ENCODE data around the gene MORC3. TPM values are rescaled to one million over a fixed set of nuclear protein-coding genes. Genes with fewer than 3 reads are reported as not detected.
A peak's percentile ranks its signal among the peaks of the same experiment; 100 is the strongest.
"Not testable (repeated sequence)": the region's sequence is repeated elsewhere in the genome, so short reads cannot be mapped to it uniquely, and the experiment has no call there.

MORC3 gene
- polyA plus RNA-seq, 5 donors, result 36.0 to 56.4 (median 54.4) TPM

DNA sequence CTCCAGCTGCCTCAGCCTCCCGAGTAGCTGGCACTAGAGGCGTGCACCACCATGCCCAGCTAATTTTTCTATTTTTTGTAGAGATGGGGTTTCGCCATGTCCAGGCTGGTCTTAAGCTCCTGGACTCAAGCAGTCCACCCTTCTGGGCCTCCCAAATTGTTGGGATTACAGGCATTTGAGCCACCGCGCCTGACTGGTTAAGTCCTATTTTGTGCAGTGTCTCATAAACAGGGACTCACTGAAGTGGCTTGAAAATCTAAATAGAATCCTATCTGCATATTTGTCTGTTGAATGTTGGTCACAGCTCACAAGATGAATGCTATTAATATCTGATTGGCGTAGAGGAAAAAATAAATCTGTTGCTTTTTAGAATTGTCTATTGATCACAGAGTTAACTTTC lies 59.3 kb downstream of the MORC3 start:
- DNase-seq, result no peak

DNA sequence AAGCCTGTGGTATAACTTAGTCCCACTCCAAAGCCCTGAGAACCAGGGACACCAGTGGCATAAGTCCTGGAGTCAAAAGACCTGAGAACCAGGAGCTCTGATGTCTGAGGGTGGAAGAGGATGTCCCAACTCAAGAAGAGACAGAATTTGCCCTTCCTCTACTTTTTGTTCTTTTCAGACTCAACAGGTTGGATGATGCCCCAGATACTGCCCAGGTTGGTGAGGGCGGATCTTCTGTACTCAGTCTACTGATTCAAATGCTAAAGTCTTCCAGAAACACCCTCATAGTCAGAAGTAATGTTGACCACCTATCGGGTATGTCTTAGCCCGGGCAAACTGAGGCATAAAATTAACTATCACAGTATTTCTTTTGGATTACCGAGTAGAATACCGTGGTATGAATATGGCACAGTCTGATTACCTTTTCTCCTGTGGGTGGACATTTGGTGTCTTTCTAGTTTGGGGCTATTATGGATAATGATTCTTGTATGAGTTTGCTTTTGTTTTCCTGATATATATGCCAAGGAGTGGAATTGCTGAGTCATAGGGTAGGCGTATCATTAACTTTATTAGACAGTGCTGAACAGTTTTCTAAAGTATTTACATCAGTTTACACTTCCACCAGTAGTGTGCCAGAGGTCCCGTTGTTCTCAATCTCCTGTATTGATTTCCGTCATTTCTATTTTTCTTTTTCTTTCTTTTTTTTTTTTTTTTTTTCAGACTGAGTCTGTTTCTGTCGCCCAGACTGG lies 62.0 kb downstream of the MORC3 start:
- DNase-seq, result no peak

DNA sequence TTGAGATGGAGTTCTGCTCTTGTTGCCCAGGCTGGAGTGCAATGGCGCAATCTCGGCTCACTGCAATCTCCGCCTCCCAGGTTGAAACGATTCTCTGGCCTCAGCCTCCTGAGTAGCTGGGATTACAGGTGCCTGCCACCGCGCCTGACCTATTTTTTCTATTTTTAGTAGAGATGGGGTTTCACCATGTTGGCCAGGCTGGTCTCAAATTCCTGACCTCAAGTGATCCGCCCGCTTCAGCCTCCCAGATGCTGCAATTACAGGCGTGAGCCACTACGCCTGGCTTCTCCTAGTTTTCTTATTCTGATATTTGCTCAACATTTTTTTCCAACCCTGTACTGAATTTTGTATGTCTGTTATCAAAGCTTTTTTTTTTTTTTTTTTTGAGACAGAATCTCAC lies 62.7 kb downstream of the MORC3 start:
- DNase-seq, result not testable (repeated sequence)

DNA sequence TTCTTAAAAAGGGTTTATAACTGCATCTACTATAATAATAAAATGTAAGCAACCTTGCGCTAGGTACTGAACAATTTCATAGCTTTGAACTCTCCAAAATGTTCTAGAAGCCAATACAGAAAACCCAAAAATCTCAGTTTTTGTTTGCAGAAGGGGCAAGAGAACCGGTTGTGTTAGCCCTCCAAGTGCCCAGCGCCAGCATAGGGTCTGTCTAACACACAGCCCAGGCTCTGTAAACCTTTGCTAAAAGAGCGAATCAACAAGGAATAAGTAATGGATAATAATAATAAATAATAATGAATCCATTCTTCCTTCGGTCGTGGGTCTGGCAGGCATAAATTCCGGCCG lies 64.9 kb downstream of the MORC3 start:
- no peak for DNase-seq

DNA sequence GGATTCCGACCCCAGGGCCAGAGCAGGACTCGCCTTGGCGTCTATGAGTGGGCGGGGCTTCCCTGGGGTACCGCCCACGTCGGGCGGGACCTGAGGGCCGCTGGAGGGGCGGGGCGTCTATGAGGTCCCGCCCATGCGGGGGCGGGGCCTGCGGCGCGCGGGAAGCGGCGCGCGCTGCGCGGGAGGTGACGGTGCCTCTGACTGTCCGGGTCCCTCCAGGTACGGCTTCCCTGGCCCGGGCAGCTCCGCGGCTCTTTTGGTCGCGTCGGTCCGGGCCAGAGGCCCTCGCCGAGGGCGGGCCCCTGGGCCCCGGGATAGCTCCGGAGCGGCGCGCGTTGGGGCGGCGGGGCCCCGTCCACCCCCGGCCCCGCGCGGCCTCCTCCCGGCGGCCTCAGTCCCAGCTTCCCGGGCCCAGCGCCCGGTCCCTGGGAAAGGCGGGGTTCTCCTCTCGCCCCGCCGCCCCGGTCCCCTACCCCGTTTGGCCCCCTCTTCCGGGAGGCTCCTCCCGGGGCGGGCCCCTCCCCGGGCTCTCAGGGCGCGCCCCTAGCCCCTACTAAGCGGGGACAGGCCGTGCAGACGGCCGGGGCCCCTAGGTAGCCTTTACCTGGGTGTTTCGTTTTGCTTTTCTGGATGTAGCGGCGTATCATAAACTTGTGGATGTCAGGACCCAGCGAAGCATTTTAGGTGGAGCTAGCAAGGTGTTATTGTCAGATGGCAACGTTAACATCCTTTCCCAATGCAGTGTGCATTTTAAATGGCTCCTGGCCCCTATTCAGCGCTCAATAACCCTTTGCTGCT lies 65.4 kb downstream of the MORC3 start, which contains the start of gene CHAF1B:
TSS of gene CHAF1B (plus strand) at position 160 of the 798 bp plus-strand sequence. CDS start 745 bp downstream, outside the sequence.
- peak; percentile 75 to 76 for DNase-seq

DNA sequence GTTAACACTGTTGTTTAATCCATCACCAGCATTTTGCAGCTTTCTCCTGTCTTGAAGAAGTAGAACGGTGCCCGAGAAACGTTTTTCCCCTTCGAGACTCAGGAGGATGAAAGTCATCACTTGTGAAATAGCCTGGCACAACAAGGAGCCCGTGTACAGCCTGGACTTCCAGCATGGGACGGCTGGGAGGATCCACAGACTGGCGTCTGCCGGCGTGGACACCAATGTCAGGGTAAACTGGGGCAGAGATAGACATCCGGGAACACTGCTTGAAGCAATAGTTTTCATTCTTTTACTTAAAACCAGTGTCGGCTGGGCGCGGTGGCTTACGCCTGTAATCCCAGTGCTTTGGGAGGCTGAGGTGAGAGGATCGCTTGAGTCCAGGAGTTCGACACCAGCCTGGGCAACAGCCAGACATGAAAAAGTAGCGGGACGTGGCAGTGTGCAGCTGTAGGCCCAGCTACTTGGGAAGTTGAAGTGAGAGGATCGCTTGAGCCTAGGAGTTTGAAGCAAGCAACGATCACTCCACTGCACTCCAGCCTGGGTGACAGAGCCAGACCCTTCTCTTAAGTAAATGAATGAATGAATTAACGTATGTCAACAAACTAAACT lies 66.1 kb downstream of the MORC3 start:
- no peak for DNase-seq

DNA sequence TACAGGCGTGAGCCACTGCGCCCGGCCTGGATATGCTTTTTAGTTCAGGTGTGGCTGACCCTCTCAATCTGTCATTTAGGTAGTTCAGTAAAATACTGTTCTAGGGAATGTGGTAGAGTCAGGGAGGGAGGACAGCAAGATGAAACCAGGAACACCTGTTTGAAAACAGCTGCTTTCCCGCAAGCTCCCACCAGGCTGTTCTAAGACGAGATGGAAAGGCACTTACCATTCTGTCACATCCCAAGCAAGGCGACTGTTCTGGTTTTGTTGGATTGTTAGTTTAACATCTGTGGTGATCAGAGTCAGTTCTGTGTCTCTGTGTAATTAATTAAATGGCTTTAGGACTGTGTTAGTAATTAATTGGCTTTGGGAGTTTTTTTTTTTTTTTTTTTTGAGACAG lies 68.1 kb downstream of the MORC3 start:
- no peak for DNase-seq

DNA sequence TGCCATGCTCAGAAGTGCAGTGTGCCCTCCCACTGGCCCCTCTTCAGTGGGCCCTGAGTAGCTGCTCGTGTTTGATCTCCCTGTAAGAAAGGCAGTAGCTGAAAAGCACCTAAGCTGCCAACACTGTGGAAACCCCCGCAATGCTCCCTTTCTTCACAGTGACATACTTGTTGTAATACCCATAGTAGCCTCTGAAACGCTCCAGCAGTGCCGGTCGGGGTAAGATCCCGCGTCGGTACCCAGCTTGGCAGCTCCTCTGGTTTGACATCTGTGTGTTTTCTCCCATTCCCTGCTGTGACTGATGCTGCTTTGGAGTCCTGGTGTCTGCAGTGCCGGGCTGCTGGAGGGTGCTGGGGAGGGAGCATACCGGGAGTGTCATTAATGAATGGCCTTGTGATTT lies 68.8 kb downstream of the MORC3 start:
- DNase-seq, result peak in 1 of 2 donors; percentile 9

DNA sequence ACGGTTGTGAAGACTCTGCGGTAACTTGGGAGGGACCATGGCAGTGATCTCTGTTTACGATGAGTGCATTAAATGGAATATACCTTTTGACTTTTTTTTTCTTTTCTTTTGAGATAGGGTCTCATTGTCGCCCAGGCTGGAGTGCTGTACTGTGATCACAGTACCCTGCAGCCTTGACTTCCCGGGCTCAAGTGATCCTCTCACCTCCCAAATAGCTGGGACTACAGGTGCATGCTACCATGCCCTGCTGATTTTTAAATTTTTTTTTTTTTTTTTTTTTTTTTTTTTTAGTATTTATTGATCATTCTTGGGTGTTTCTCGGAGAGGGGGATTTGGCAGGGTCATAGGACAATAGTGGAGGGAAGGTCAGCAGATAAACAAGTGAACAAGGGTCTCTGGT lies 71.7 kb downstream of the MORC3 start:
- not testable (repeated sequence) for DNase-seq

DNA sequence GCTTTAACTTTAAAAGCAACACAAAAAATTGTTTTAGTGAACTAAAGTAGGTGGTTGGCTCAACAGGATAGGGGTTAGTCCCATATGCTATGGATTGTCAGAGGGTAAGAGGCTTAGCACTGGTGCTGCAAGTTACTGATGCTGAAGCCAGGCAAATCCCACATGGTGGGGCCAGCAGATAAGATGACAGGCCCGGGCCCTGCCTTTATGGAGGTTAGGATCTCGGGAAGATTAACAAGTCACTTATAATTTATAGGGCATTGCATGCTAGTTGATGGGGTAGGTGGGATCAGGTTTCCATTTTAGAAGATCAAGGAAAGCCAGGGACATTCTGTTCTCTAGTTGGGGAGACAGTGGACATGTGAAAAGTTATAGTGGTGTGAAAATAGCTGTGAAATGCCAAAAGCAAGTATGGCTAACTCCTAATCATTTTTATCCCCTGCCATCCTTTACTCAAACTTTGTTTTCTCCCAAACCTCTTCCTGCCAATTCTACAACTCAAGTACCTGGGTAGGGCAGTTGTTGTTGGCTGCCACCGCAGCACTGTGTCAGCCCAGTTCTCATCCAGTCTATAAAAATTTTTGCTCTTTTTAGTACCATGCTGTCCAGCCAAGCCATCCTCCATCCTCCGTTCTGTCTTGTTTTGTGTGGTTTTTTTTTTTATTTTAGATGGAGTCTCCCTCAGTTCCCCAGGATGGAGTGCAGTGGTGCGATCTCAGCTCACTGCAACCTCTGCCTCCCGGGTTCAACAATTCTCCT lies 75.5 kb downstream of the MORC3 start:
- no peak for DNase-seq

DNA sequence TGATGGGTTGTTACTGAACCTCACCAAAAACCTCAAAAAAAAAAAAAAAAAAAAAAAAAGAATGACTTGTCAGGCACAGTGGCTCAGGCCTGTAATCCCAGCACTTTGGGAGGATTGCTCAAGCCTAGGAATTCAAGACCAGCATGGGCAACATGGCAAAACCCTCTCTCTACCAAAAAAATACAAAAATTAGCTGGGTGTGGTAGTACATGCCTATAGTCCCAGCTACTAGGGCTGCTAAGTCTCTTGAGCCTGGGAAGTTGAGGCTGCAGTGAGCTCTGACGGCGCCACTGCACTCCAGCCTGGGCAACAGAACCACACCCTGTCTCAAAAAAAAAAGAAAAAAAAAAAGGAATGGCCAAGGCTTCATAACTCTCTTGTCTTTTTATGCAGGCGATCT lies 76.3 kb downstream of the MORC3 start:
- DNase-seq, result no peak

DNA sequence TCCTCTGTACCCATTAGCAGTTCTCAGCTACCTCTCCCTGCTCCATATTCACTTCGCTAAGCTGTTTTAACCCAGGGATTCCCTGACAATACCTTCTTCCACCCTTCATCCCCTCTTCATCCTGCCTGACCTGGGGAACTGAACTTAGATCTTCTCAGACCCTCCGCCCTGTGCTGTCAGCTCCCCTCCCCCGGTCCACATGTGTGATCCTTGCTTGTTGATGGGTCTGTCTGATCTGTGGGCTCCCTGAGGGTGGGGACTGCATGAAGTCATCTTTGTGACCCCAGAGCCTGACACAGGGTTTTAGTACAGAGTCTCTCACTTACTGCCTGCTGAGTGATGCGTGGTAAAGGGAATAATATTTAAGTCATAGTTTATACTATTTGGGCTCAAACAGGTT lies 77.0 kb downstream of the MORC3 start:
- DNase-seq, result no peak

DNA sequence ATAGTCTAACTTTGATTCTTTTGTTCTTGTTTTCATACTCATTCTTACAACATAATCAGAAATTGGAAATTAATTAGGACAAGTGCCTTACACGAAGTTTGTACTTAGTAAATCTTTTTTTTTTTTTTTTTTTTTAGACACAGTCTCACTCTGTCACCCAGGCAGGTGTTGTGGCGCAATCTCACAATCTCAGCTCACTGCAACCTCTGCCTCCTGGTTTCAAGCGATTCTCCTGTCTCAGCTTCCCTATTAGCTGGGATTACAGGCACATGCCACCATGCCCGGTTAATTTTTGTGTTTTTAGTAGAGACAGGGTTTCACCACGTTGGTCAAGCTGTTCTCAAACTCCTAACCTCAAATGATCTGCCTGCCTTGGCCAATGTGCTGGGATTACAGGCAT lies 77.6 kb downstream of the MORC3 start:
- DNase-seq, result no peak

DNA sequence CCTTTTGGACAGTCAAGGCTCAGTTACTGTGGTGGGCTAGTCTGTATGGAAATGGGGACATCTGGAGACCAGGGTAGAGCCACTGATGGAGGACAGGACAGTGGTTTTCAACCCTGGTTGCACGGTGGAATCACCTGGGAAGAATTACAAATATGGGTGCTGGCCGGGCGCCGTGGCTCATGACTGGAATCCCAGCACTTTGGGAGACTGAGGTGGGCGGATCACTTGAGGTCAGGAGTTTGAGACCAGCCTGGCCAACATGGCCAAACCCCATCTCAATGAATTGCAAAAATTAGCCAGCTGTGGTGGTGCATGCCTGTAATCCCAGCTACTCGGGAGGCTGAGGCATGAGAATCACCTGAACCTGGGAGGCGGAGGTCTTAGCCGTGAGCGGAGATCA lies 79.7 kb downstream of the MORC3 start:
- DNase-seq, result not testable (repeated sequence)

DNA sequence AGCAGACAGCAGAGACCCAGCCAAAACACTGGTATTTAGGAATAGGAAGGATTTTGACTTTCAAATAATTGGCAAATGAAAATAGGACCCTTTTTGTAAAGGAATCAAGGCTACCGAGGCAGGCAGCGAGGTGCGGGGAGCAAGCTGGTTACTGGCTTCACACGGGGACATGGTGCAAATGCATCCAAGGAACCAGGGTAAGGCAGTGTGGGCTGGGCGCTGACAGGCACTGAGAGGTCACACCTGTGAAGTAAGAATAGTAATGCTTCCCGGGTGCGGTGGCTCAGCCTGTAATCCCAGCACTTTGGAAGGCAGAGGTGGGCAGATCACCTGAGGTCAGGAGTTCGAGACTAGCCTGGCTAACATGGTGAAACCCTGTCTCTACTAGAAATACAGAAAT lies 80.7 kb downstream of the MORC3 start:
- DNase-seq, result no peak

DNA sequence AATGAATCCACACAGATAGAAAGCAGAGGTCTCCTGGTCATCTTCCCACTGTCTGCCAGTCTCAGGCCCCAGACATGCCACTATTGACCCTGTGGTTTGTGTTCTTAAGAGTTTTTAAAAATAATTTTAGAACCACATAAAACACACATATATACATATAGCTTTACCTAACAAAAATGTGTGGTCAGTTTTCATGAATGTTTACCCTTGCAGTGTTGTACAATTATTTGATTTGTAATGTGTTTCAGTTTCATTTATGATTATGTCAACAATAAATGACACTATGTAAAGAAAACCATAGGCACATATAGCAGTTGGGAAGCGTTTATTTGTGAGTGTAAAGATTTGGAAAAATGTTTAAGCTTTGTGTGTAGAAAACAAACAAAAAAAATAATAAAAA lies 82.3 kb downstream of the MORC3 start:
- DNase-seq, result no peak

DNA sequence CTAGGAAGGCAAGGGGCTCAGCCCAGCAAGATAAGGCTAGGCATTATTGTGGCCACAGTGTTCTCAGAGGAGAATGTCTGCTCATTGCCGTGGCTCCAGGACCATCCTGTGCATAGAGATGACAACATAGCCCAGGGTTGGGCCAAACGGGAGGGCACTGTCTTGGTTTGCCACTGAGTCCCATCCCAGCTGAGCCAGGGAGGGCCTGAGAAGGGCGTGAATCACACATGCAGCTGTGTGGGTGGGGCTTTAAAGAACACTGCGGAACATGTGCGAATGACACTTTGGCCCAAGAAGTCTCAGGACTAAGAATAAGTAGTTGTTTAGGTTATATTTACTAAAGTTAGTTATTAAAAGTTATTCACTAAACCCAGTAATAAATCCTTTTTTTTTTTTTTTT lies 83.7 kb downstream of the MORC3 start:
- DNase-seq, result no peak

DNA sequence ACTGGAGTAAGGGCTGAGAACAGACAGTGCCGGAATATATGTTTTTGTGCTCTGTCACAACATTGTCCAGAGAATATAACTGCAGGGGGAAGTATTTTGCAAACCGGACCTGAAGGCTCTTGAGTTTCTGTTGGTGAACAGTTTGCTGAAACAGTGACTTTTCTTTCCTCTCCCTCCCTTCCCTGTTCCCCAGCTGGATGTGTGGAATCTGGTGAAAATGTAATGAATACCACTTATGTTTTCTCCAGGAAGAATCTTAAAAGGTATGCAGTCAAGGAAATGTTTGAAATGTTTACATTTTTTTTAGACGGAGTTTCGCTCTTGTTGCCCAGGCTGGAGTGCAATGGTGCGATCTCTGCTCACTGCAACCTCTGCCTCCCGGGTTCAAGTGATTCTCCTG lies 88.6 kb downstream of the MORC3 start:
- no peak for DNase-seq

DNA sequence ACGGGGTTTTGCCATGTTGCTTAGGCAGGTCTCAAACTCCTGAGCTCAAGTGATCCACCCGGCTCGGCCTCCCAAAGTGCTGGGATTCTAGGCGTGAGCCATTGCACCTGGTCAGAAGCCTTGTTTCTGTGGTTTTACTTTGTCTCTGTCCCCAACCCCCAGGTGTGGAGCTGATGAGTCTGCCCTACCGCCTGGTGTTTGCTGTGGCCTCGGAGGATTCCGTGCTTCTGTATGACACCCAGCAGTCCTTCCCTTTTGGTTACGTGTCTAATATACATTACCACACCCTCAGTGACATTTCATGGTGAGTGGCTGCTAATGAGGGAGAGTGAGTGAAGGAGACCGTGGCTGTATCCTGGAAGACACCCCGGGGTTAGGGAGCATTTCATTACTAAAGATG lies 91.3 kb downstream of the MORC3 start:
- no peak for DNase-seq

DNA sequence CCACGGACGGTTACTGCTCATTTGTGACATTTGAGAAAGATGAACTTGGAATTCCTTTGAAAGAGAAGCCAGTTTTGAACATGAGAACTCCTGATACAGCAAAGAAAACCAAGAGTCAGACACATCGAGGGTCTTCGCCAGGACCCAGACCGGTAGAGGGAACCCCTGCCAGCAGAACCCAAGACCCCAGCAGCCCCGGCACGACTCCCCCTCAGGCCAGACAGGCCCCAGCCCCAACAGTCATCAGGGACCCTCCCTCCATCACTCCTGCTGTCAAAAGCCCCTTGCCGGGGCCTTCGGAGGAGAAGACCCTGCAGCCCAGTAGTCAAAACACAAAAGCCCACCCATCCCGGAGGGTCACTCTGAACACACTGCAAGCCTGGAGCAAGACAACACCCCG lies 92.9 kb downstream of the MORC3 start:
- DNase-seq, result no peak

DNA sequence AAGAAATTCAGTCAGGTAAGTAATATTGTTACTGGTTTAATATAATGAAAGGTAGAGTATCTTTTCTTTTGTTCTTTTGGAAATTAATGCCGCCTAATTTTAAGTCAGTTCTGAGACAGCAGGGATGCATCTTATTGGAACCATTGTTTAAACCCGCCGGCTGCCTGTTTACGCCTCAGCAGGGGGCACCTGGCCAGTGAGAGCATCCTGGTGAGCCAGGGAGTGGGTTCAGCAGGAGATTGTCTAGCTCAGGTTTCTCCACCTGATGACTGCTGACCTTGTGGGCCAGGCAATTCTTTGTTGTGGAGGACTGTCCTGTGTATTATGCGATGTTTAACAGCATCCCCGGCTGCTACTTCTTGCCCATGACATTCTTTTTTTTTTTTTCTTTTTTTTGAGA lies 95.4 kb downstream of the MORC3 start:
- no peak for DNase-seq

DNA sequence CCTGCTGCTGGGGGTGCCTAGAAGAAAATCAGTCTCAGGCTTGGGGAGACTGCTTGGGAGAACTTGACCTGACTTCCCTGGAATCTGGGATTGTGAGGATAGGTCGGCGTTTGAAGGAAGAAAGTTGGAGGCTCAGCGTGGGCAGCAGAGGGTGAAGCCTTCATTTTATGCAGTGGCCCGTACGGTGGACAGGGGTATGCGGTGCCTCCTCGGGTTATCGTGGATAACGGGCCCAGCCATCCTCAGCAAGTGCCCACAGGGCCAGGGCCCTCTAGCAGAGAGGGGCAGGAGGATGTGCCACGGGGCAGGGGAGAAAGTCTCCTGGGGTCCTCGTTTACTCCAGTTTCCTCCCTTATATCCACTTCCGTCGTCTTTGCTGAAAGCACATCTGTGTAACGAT lies 99.2 kb downstream of the MORC3 start:
- no peak for DNase-seq
